Kidney epithelial cell (primary cell): Measurements from ENCODE around the gene POLR1C. TPM values are rescaled to one million over a fixed set of nuclear protein-coding genes. Genes with fewer than 3 reads are reported as not detected.

ENCODE experiments used
- DNase-seq: peaks from one replicate; pipeline ENCODE4 v3.0.0-alpha.2; 2010; ENCODE audit warnings: low read depth
- H3K27me3 ChIP-seq: 2 replicates; pipeline ENCODE4 v1.6.0; 2011; ENCODE audit warnings: low read length; ENCODE audit not compliant: control insufficient read depth, insufficient read depth
- H3K36me3 ChIP-seq: 2 replicates; pipeline ENCODE4 v1.5.1; 2011; ENCODE audit warnings: low read length; ENCODE audit not compliant: control insufficient read depth, insufficient read depth
- H3K4me3 ChIP-seq: 2 replicates; pipeline ENCODE4 v1.5.1; 2011; ENCODE audit warnings: low read depth, mild to moderate bottlenecking, control low read depth, low read length
- CTCF ChIP-seq: IDR thresholded peaks from 2 replicates; pipeline ENCODE4 v1.5.1; 2011; ENCODE audit warnings: mild to moderate bottlenecking, moderate library complexity, low read length, control low read depth, inconsistent platforms; ENCODE audit not compliant: insufficient read depth, poor library complexity, severe bottlenecking
- total RNA-seq: library from RNA; depleted of rRNA; stranded (reverse); fragments of >200 nt; gene quantifications from 2 replicates; pipeline ENCODE4 v1.2.3, GENCODE V29; 2015

Gene POLR1C
- total RNA-seq, 1 donor from 2014 or later, result 46.8 TPM

DNA sequence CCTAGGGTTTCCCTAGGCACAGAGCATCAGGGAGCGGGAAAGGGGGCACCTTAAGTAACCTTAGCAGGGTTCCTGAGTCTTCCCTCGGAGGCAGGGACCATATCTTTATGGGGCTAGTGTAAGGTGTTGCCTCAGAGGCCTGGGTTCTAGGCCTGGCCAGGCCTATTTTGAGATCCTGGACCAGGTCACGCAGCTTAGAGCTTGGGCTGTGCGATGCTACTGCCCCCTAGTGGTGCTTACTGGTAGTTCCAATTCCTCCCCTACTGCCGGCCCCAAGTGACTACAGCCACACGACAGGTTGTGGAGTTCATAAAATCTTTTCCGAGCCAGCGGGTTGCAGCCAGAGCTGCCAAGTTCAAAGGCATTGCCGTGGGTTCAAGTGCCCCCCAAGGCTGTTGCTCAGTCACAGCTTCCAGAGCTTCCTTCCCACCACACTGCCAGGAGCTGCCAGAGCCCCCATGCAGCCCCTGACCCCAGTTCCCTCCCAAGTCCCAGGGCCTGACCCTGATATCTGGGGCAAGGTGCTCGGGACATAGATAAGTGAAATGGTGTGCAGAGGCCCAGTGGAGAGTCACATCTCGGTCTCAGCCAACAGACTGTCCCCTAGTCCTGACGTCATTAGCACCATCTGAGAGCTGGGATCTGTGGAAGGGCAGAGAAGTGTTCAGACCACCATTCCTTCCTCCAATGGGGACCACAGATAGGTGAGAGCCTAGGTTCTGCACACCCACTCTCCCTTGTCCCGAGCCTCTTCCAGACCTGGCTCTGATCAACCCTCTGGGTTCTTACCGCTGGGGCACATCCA lies 10.0 kb upstream of the POLR1C start:
- TF ChIP-seq CTCF, result peak; percentile 92
- Histone ChIP-seq H3K36me3 (peaks cover 4% of the 10 kb centered on the region), H3K4me3 (no peak overlapping the region), H3K27me3 (peaks cover 9% of the 10 kb centered on the region)
- no peak for DNase-seq

- TF ChIP-seq CTCF, result no peak
- DNase-seq, result no peak
- Histone ChIP-seq H3K4me3 (no peak overlapping the region), H3K27me3 (peaks cover 9% of the 10 kb centered on the region), H3K36me3 (peaks cover 6% of the 10 kb centered on the region)
These were observed 8.3 kb upstream of the POLR1C start for GRCh38 chr6:43508481-43509141.

DNA sequence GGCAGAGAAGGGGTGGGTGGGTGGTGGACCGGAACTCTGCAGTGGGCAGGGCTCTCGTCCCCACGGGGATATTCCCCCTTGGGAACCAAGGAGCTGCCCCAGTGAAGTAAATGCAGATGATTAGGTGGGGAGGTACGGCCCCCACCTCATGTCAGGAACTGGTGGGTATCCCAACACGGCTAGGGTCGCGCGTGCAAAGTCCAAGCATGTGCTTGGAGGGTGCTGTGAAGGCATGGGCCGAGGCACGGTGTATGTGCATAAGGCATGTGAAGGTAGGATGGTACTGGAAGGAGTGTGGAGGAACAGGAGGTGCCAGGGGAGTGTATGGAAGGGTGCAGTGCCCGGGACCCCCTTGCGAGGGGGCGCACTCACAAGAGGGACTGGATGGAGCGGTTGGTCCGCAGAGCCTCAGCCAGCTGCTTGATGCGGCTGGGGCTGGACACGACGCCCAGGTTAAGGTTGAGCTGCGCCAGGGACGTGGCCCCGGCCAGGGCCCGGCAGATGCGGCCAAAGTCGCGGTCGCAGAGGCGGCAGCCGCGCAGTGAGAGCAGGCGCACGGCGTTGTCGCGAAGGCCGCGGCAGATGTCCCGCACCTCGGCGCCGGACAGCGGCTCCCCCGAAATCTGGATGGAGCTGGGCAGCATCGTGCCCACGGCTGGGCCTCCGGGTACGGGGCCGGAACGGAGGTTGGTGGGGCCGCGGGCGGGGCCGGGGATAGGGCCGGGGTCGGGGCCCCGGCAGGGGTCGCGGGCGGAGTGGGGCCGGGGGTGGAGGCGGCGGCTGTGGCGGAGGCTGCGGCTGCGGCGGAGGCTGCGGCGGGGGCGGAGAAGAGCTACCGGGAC lies 7.5 kb upstream of the POLR1C start:
- Histone ChIP-seq H3K4me3 (peak overlapping the region; percentile 61), H3K36me3 (peaks cover 6% of the 10 kb centered on the region), H3K27me3 (peaks cover 9% of the 10 kb centered on the region)
- TF ChIP-seq CTCF, result no peak
- no peak for DNase-seq

GRCh38 chr6:43509984-43510826 lies 6.7 kb upstream of the POLR1C start, which contains the start of gene LRRC73:
LRRC73 (minus strand) TSS chr6:43510346; CDS start chr6:43509785, 561 bp downstream.
- Histone ChIP-seq H3K4me3 (peak within 1 kb of the TSS; percentile 61), H3K36me3 (peaks cover 6% of the 10 kb centered on the region), H3K27me3 (peaks cover 9% of the 10 kb centered on the region)
- TF ChIP-seq CTCF, result no peak
- DNase-seq, result no peak

- H3K36me3 ChIP-seq, result peaks cover 7% of the 10 kb centered on the region
- DNase-seq, result no peak
- no peak overlapping the region for H3K4me3 ChIP-seq
- TF ChIP-seq CTCF, result no peak
- peaks cover 9% of the 10 kb centered on the region for H3K27me3 ChIP-seq
These were observed 6.1 kb upstream of the POLR1C start for GRCh38 chr6:43510827-43511163.
